HG03571 (cell line): ENCODE measurements around the gene CENPA.

Experiments used
- ATAC-seq: cut with Tn5 transposase; IDR thresholded peaks from one replicate; pipeline ENCODE4 v1.9.1; 2021; ENCODE audit not compliant: unreplicated experiment

CENPA gene

GRCh38 chr2:26838121-26838906 is 52.5 kb downstream of the CENPA start:
- ATAC-seq = no peak

GRCh38 chr2:26840937-26841610 is 55.2 kb downstream of the CENPA start:
- ATAC-seq = no peak

- no peak for ATAC-seq
Observed at GRCh38 chr2:26843041-26843440, 57.2 kb downstream of the CENPA start.
